Endothelial cell of umbilical vein (primary cell): ENCODE data around the gene PHF12.
A peak's percentile ranks its signal among the peaks of the same experiment; 100 is the strongest.

Experiments
- CTCF ChIP-seq, 2 donors: IDR thresholded peaks; 1 replicate in 1 of 2; 2 replicates in 1 of 2; pipeline ENCODE4 v1.5.1; 2011; ENCODE audit warnings: low read length in 2 of 2, mild to moderate bottlenecking in 2 of 2, moderate library complexity in 2 of 2, control low read depth in 1 of 2, inconsistent platforms in 1 of 2, low read depth in 1 of 2; ENCODE audit not compliant: insufficient read depth in 1 of 2; ENCODE audit errors: extremely low read depth in 1 of 2
- EZH2 ChIP-seq: IDR thresholded peaks from 2 replicates; pipeline ENCODE4 v1.6.1; 2012; ENCODE audit warnings: borderline replicate concordance, low read depth, mild to moderate bottlenecking, moderate library complexity, low read length, inconsistent platforms; ENCODE audit not compliant: severe bottlenecking
- FOS ChIP-seq: IDR thresholded peaks from 2 replicates; pipeline ENCODE4 v1.6.1; 2011; ENCODE audit warnings: mild to moderate bottlenecking, low read length, moderate library complexity, borderline replicate concordance; ENCODE audit not compliant: insufficient read depth
- GATA2 ChIP-seq: IDR thresholded peaks from 2 replicates; pipeline ENCODE4 v1.7.0; 2011; ENCODE audit warnings: low read depth, mild to moderate bottlenecking, moderate library complexity, mixed read lengths, low read length; ENCODE audit not compliant: insufficient read length, insufficient read depth
- JUN ChIP-seq: IDR thresholded peaks from 2 replicates; pipeline ENCODE4 v1.6.1; 2011; ENCODE audit warnings: borderline replicate concordance, low read depth; ENCODE audit not compliant: insufficient read length, insufficient read depth
- MAX ChIP-seq: IDR thresholded peaks from 2 replicates; pipeline ENCODE4 v1.6.1; 2011; ENCODE audit not compliant: insufficient read depth, insufficient read length
- MYC ChIP-seq: IDR thresholded peaks from one replicate; pipeline ENCODE4 v1.6.1; 2011; ENCODE audit warnings: mild to moderate bottlenecking, low read depth, low read length
- POLR2A ChIP-seq: IDR thresholded peaks from 2 replicates; pipeline ENCODE4 v1.6.1; 2012; ENCODE audit warnings: low read depth, mild to moderate bottlenecking, control low read depth, low read length
- POLR2AphosphoS5 ChIP-seq: IDR thresholded peaks from 2 replicates; pipeline ENCODE4 v1.6.1; 2012; ENCODE audit warnings: low read depth, mild to moderate bottlenecking, control low read depth, low read length, moderate library complexity; ENCODE audit not compliant: insufficient read depth

GRCh38 chr17:28951991-28952975 is 965 bp upstream of the PHF12 start:
- TF ChIP-seq CTCF (IDR thresholded peaks at IDR 0.05; ENCODE audit: extremely low read depth in 1 of 2, insufficient read depth in 1 of 2, low read depth in 1 of 2, low read length in 2 of 2), result no peak
- no peak for TF ChIP-seq EZH2
- TF ChIP-seq POLR2A, result peak; percentile 17
- peak; percentile 57 for TF ChIP-seq POLR2AphosphoS5
- TF ChIP-seq FOS, result no peak
- TF ChIP-seq JUN, result no peak
- peak; percentile 78 for TF ChIP-seq MAX
- peak; percentile 24 for TF ChIP-seq MYC
- TF ChIP-seq GATA2, result no peak
